HFFc6 (cell line): ENCODE measurements around the gene PLCD4. TPM values are rescaled to one million over a fixed set of nuclear protein-coding genes. Genes with fewer than 3 reads are reported as not detected.

ENCODE experiments used
- DNase-seq: peaks from one replicate; pipeline ENCODE4 v3.0.0-alpha.2; 2018
- H3K27ac Mint-ChIP-seq: 2 replicates; pipeline ENCODE4 v1.8.0; 2020; ENCODE audit warnings: mild to moderate bottlenecking, mixed read lengths
- H3K27me3 Mint-ChIP-seq: 2 replicates; pipeline ENCODE4 v1.8.0; 2021; ENCODE audit warnings: mild to moderate bottlenecking, moderate library complexity, mixed read lengths; ENCODE audit not compliant: insufficient read depth
- H3K36me3 Mint-ChIP-seq: 2 replicates; pipeline ENCODE4 v1.8.0; 2021; ENCODE audit warnings: low read depth, mixed read lengths
- H3K4me1 Mint-ChIP-seq: 2 replicates; pipeline ENCODE4 v1.8.0; 2020; ENCODE audit warnings: low read depth, mixed read lengths
- H3K4me3 Mint-ChIP-seq: 2 replicates; pipeline ENCODE4 v1.8.0; 2020; ENCODE audit warnings: mild to moderate bottlenecking, moderate library complexity, mixed read lengths
- H3K9me3 Mint-ChIP-seq: 2 replicates; pipeline ENCODE4 v1.8.0; 2020; ENCODE audit warnings: mild to moderate bottlenecking, mixed read lengths
- total RNA-seq, 6 experiments: library from RNA; stranded (reverse); fragmentation: NEBNext Ultra II Directional; extraction: Animal tissue kit (Norgen Biotek cat#: 25700); gene quantifications; 2 replicates in 1 of 6; 3 replicates in 5 of 6; pipeline ENCODE4 v1.2.3, GENCODE V29; 2021
- TF ChIP-seq, protein P1 (sequence below): fragments of 200-600 bp; sonication (generic); IDR thresholded peaks from 2 replicates; pipeline ENCODE4 v1.5.0; 2021; ENCODE audit warnings: antibody characterized with exemption, mild to moderate bottlenecking

The PLCD4 gene
- total RNA-seq, 6 experiments from 2014 or later, result 0.61 to 1.3 (median 0.83) TPM

GRCh38 chr2:218576854-218577253 is 30.8 kb upstream of the PLCD4 start:
- H3K4me1 Mint-ChIP-seq, result peaks cover 31% of the 10 kb centered on the region
- H3K4me3 Mint-ChIP-seq, result no peak overlapping the region
- DNase-seq, result no peak
- TF ChIP-seq, protein P1, sequence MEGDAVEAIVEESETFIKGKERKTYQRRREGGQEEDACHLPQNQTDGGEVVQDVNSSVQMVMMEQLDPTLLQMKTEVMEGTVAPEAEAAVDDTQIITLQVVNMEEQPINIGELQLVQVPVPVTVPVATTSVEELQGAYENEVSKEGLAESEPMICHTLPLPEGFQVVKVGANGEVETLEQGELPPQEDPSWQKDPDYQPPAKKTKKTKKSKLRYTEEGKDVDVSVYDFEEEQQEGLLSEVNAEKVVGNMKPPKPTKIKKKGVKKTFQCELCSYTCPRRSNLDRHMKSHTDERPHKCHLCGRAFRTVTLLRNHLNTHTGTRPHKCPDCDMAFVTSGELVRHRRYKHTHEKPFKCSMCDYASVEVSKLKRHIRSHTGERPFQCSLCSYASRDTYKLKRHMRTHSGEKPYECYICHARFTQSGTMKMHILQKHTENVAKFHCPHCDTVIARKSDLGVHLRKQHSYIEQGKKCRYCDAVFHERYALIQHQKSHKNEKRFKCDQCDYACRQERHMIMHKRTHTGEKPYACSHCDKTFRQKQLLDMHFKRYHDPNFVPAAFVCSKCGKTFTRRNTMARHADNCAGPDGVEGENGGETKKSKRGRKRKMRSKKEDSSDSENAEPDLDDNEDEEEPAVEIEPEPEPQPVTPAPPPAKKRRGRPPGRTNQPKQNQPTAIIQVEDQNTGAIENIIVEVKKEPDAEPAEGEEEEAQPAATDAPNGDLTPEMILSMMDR, result no peak
- H3K27ac Mint-ChIP-seq, result no peak overlapping the region
- H3K9me3 Mint-ChIP-seq, result no peaks in the 10 kb centered on the region
- H3K36me3 Mint-ChIP-seq, result peaks cover 4% of the 10 kb centered on the region; the same call in 1 of the 2 replicates
- H3K27me3 Mint-ChIP-seq, result no peaks in the 10 kb centered on the region

DNA sequence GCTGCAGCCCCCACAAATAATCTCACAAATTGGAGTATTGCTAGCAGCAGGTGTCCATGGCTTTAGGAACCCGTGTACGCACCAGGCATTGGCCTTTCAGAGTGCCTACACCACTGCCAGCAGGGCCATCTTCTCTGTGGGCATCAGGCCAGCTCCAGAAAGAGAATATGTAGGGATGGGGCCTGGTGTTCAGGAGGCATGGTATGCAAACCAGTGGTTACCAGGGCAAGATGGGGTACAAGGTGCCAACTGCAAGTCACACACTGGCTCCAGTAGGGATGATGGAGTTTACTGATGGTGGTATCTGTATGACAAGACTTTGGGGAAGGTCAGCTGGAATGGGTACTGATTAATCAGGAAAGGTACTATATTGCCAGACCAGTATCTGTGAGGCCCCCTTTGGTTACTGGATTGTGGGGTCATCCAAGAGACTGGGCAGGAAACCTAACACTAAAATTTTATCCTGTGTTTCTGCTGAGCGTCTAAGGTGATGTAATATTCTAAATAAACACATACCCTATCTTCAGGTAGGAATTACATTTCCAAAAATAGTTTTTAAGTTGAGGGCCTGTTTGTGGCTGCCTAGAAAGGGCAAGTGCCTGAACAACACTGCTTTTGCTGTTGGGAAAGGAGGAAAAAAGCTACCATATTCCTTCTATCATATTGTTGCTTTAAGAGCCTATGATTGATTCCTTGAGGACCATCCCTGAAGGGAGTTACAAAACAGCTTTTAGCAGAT is 30.0 kb upstream of the PLCD4 start:
- no peak overlapping the region for H3K27ac Mint-ChIP-seq
- DNase-seq, result no peak
- no peaks in the 10 kb centered on the region for H3K27me3 Mint-ChIP-seq
- H3K4me1 Mint-ChIP-seq, result peaks cover 36% of the 10 kb centered on the region
- H3K36me3 Mint-ChIP-seq, result peaks cover 4% of the 10 kb centered on the region; the same call in 1 of the 2 replicates
- TF ChIP-seq, protein P1, result no peak
- no peaks in the 10 kb centered on the region for H3K9me3 Mint-ChIP-seq
- H3K4me3 Mint-ChIP-seq, result no peak overlapping the region

- Mint-ChIP-seq H3K4me3 (no peak overlapping the region), H3K27me3 (no peaks in the 10 kb centered on the region), H3K27ac (no peak overlapping the region), H3K9me3 (no peaks in the 10 kb centered on the region), H3K4me1 (peaks cover 41% of the 10 kb centered on the region), H3K36me3 (peaks cover 4% of the 10 kb centered on the region; the same call in 1 of the 2 replicates)
- TF ChIP-seq, protein P1, result no peak
- DNase-seq, result no peak
These were observed 29.3 kb upstream of the PLCD4 start for GRCh38 chr2:218578272-218578877.

DNA sequence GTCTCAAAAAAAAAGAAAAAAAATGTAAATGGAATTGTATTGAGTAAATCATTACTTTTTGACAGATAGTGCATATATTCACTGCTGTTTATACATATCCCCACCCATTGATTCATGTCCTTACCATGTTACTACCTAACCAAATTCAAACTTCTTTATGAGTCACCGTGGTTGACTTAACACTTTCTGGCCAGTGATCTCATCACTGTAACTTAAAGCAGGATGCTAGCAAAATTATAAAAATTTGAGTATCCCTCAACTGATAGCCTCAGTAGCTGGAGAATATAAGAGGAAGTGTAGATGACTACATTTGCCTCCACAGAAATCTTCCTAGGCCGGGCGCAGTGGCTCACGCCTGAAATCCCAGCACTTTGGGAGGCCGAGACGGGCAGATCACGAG is 25.6 kb upstream of the PLCD4 start:
- DNase-seq, result peak; percentile 83

GRCh38 chr2:218583983-218584850 is 23.5 kb upstream of the PLCD4 start:
- no peak for DNase-seq
- Mint-ChIP-seq H3K4me1 (peaks cover 32% of the 10 kb centered on the region), H3K36me3 (peaks cover 17% of the 10 kb centered on the region; the same call in 1 of the 2 replicates), H3K9me3 (no peaks in the 10 kb centered on the region), H3K27me3 (no peaks in the 10 kb centered on the region), H3K27ac (no peak overlapping the region), H3K4me3 (no peak overlapping the region)
- TF ChIP-seq, protein P1, result peak; percentile 30

More for the DNA sequence above, 25.6 kb upstream of the PLCD4 start:
- H3K27ac Mint-ChIP-seq, result peak overlapping the region; percentile 91
- peaks cover 17% of the 10 kb centered on the region; the same call in 1 of the 2 replicates for H3K36me3 Mint-ChIP-seq
- H3K4me1 Mint-ChIP-seq, result peaks cover 41% of the 10 kb centered on the region
- no peaks in the 10 kb centered on the region for H3K9me3 Mint-ChIP-seq
- peak overlapping the region; percentile 41 for H3K4me3 Mint-ChIP-seq
- TF ChIP-seq, protein P1, result no peak
- no peaks in the 10 kb centered on the region for H3K27me3 Mint-ChIP-seq
